Activated B cell treated with CpG ODN at 0.5 μM for 24 hours (primary cell): ENCODE data around the gene PDCL3. TPM values are rescaled to one million over a fixed set of nuclear protein-coding genes. Genes with fewer than 3 reads are reported as not detected.
A peak's percentile ranks its signal among the peaks of the same experiment; 100 is the strongest.

ENCODE experiments used
- ATAC-seq: fragments of 200-7000 bp; cut with Tn5 transposase; one replicate; pipeline ENCODE4 v1.10.0; 2021; ENCODE audit warnings: low read depth, mild to moderate bottlenecking, moderate library complexity
- CTCF ChIA-PET: fragments of 350-600 bp; sonication (Branson Sonifier 250); formaldehyde crosslinking; loops from one replicate; lab custom pipeline; 2021; ENCODE audit warnings: antibody characterized with exemption; lab: Charles Lee
- POLR2A ChIA-PET: fragments of 350-600 bp; sonication (Branson Sonifier 250); formaldehyde crosslinking; loops from one replicate; lab custom pipeline; 2021; ENCODE audit warnings: antibody characterized with exemption; lab: Charles Lee
- DNase-seq: peaks from one replicate; pipeline ENCODE4 v3.0.0; 2022
- H3K27ac Mint-ChIP-seq: one replicate; pipeline ENCODE4 v1.8.0; 2020; ENCODE audit warnings: mixed read lengths
- H3K27me3 Mint-ChIP-seq: one replicate; pipeline ENCODE4 v1.8.0; 2021; ENCODE audit warnings: mixed read lengths
- H3K36me3 Mint-ChIP-seq: one replicate; pipeline ENCODE4 v1.8.0; 2021; ENCODE audit warnings: low read depth, mixed read lengths
- H3K4me1 Mint-ChIP-seq: one replicate; pipeline ENCODE4 v1.8.0; 2021; ENCODE audit warnings: mixed read lengths
- H3K4me3 Mint-ChIP-seq: one replicate; pipeline ENCODE4 v1.8.0; 2020; ENCODE audit warnings: mild to moderate bottlenecking, mixed read lengths
- H3K9me3 Mint-ChIP-seq: one replicate; pipeline ENCODE4 v1.8.0; 2020; ENCODE audit warnings: mixed read lengths
- intact Hi-C: fragments of 100-400 bp; cut with micrococcal nuclease; formaldehyde crosslinking; loops from one replicate; pipeline ENCODE4 v1.15.1; 2024
- total RNA-seq: library from RNA; stranded (reverse); gene quantifications from 2 replicates; pipeline ENCODE4 v1.2.3, GENCODE V29; 2022
- TF ChIP-seq, protein P1 (sequence below): fragments of 200-600 bp; IDR thresholded peaks from one replicate; pipeline ENCODE4 v1.8.0; 2022; ENCODE audit warnings: antibody characterized with exemption, mild to moderate bottlenecking

Gene PDCL3
- total RNA-seq, 1 donor from 2014 or later, result 26.1 TPM

DNA sequence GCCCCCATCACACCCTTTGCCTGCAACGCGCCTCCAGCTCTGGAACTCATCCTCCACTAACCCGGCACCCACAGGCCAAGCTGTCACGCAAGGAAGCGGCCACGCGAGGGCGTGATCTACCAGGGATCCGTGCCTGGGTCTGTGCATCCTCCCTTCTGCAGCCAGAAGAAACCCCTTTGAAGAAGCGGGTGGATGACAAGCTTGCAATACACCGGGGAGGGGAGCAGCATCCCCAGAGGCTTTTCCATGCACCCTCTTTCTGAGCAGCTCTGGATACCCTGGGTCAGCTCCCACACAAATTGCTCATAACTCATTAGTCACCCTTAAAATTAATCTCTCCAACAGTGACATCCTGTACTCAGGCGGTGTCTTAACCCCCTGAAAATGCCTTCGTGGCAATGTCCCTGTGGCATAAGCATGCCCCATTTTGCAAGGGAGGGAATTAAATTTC, 47.6 kb downstream of the PDCL3 start:
- TF ChIP-seq, protein P1, sequence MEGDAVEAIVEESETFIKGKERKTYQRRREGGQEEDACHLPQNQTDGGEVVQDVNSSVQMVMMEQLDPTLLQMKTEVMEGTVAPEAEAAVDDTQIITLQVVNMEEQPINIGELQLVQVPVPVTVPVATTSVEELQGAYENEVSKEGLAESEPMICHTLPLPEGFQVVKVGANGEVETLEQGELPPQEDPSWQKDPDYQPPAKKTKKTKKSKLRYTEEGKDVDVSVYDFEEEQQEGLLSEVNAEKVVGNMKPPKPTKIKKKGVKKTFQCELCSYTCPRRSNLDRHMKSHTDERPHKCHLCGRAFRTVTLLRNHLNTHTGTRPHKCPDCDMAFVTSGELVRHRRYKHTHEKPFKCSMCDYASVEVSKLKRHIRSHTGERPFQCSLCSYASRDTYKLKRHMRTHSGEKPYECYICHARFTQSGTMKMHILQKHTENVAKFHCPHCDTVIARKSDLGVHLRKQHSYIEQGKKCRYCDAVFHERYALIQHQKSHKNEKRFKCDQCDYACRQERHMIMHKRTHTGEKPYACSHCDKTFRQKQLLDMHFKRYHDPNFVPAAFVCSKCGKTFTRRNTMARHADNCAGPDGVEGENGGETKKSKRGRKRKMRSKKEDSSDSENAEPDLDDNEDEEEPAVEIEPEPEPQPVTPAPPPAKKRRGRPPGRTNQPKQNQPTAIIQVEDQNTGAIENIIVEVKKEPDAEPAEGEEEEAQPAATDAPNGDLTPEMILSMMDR, result no peak
- peak; percentile 58 for ATAC-seq
- CTCF ChIA-PET, result interaction anchor here (1.2 to 5.6 kb wide), 3 partner anchors 348 to 381 kb away, joined by 3 to 47 read pairs (median 6); no protein-coding TSS in a partner anchor
- H3K27ac Mint-ChIP-seq, result no peak overlapping the region
- DNase-seq, result peak; percentile 25
- peaks cover 24% of the 10 kb centered on the region for H3K27me3 Mint-ChIP-seq
- intact Hi-C loops, result no loop called here
- H3K4me3 Mint-ChIP-seq, result no peak overlapping the region
- no peaks in the 10 kb centered on the region for H3K36me3 Mint-ChIP-seq
- peaks cover 2% of the 10 kb centered on the region for H3K4me1 Mint-ChIP-seq
- POLR2A ChIA-PET, result no interaction called here
- no peaks in the 10 kb centered on the region for H3K9me3 Mint-ChIP-seq

DNA sequence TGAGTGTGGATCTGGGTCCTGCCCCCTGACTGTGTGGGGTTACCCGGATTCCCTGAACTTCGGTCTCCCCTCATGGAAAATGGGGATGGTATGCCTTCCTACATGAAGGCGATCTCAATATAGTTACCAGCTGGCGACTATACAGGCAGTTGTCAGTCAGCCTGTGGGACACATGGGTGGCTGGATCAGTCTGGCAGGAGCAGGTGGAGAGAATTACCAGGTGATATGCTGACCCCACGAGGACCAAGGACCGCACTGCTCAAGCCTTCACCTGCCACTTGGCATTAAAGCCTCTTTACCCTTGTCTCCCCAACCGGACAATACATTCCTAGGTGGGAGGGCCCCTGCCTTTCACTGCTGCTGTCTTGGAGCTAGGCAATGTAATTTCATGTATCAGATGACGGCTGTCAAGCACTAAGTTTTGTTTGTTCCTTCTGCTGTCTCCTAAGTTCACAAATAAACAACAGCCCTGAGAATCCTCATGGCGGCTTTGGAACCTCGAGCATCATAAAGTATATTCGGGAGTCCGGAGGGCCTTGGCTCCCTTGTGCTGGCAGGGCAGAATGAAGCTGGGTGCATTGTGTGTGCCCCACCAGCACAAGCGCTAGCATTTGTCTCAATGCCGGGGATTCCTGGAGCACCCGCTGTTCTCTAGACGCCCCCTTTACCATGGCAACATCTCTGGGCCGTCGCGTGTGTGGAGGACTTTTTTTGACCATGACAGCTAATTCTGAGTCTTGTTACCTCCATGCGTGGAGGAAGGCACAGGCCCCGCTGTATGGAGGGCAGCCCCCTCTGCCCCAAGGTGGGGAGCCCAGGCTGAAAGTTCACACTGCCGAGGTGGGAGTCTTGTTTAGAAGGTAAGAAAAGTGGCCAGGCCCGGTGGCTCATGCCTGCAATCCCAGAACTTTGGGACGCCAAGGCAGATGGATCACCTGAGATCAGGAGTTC, 48.6 kb downstream of the PDCL3 start:
- Mint-ChIP-seq H3K27ac (no peak overlapping the region), H3K4me1 (peaks cover 2% of the 10 kb centered on the region), H3K36me3 (no peaks in the 10 kb centered on the region), H3K9me3 (no peaks in the 10 kb centered on the region), H3K4me3 (no peak overlapping the region), H3K27me3 (peaks cover 24% of the 10 kb centered on the region)
- DNase-seq (no peak), ATAC-seq (no peak)
- TF ChIP-seq, protein P1, result no peak
- intact Hi-C loops, result no loop called here
- ChIA-PET CTCF (interaction anchor here (5.6 kb wide), 1 partner anchor 375 kb away, joined by 47 read pairs; no protein-coding TSS in a partner anchor), POLR2A (no interaction called here)

DNA sequence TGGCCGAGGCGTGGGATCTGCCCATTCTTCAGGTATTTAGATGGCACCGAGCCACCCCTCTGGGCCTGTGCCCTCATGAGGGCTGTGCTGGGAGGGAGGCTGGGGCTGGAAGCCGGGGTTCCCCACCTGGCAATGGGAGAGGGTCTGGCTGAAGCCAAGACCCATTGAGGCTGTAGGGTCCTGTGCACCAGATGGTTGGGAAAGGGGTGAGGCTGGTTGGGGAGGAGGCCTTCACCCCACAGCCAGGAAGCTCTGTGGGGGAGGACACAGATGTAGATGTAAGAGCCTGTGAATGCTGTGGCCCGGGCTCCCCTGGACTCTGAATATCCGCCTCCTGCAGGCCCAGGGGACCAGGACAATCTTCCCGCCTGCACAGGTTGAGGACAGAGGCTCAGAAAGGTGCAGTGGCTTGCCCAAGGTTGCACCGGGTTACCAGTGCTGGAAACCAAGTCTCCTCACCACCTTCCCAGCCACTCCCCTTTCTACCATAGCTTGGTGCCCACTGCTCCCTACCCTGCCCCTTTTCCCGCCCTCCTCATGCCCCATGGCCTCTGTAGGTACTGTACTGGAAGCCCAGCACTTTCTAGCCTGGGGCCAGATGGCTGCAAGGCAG, 49.7 kb downstream of the PDCL3 start:
- Mint-ChIP-seq H3K36me3 (no peaks in the 10 kb centered on the region), H3K27me3 (peaks cover 22% of the 10 kb centered on the region), H3K27ac (no peak overlapping the region), H3K9me3 (no peaks in the 10 kb centered on the region), H3K4me3 (no peak overlapping the region), H3K4me1 (no peaks in the 10 kb centered on the region)
- TF ChIP-seq, protein P1, result no peak
- intact Hi-C loops, result no loop called here
- DNase-seq, result no peak
- CTCF ChIA-PET, result no interaction called here
- POLR2A ChIA-PET, result no interaction called here
- ATAC-seq, result no peak

DNA sequence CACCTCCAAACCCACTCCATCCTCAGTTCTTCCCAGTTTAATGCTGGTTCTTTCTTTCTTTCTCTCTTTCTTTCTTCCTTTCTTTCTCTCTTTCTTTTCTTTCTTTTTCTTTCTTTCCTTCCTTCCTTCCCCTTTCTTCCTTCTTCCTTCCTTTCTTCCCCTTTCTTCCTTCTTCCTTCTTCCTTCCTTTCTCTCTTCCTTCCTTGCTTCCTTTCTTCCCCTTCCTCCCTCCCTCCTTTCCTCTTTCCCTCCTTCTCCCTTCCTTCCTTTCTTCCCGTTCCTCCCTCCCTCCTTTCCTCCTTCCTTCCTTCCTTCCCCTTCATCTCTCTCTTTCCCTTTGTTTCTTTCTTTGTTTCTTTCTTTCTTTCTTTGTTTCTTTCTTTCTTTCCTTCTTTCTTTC, 50.9 kb downstream of the PDCL3 start:
- Mint-ChIP-seq H3K27me3 (peaks cover 23% of the 10 kb centered on the region), H3K9me3 (no peaks in the 10 kb centered on the region), H3K4me1 (no peaks in the 10 kb centered on the region), H3K27ac (no peak overlapping the region), H3K36me3 (no peaks in the 10 kb centered on the region), H3K4me3 (no peak overlapping the region)
- intact Hi-C loops, result no loop called here
- POLR2A ChIA-PET, result no interaction called here
- DNase-seq (no peak), ATAC-seq (no peak)
- CTCF ChIA-PET, result no interaction called here
- TF ChIP-seq, protein P1, result no peak

DNA sequence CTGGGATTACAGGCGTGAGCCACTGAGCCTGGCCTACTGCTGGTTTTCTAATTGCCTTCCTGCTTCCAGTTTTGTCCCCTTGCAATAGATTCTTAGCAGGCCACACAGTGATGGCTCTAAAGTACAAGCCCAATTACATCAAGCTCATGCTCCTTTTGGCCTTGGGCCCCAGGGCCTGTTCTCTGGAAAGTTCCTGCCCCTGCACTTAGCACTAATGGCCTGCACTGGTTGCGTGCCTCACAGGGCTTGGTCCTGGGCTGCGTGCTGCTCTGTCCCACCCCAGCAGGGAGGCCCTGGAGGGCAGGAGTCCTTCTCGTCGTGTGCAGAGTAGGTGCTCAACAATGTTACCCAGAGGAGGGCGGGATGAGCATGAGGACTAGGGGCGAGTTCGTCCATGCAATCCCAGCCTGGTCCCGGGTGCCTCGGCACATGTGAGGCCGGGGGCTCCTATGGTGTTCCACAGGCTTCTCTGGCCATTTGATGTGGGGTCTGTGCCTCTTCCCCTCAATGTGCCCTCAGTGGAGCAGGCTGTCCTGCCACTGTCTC, 51.7 kb downstream of the PDCL3 start:
- ChIA-PET POLR2A (no interaction called here), CTCF (no interaction called here)
- TF ChIP-seq, protein P1, result no peak
- H3K4me3 Mint-ChIP-seq, result no peak overlapping the region
- H3K36me3 Mint-ChIP-seq, result no peaks in the 10 kb centered on the region
- peaks cover 29% of the 10 kb centered on the region for H3K27me3 Mint-ChIP-seq
- intact Hi-C loops, result no loop called here
- DNase-seq (no peak), ATAC-seq (no peak)
- no peaks in the 10 kb centered on the region for H3K4me1 Mint-ChIP-seq
- no peaks in the 10 kb centered on the region for H3K9me3 Mint-ChIP-seq
- no peak overlapping the region for H3K27ac Mint-ChIP-seq
